ENCODE results near the gene RASGRF1. TPM values are rescaled to one million over a fixed set of nuclear protein-coding genes. Genes with fewer than 3 reads are reported as not detected.

RASGRF1 gene
- total RNA-seq, 1 donor from 2014 or later, result 0.07 TPM

DNA sequence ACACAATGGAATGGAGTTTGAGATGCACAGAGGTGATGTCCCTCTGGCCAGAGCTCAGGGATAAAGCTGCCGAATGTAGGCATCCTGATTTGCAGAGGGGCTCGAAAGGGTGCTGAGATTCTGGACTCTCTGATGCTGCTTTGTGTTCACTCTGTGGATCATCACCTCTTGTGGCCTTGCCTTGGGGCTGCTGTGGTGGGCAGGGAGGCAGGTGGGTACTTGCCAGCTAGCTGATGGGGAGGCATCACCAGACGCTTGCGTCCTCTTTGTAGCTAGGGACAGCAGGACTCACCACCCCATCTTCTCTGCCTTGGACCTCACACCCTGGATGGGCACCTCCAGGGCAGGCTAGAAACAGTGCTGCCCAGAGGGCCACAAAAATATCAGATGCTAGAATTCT is 14.6 kb upstream of the RASGRF1 start:
- peaks cover 4% of the 10 kb centered on the region for H3K9me3 Mint-ChIP-seq
- TF ChIP-seq CTCF (IDR thresholded peaks at IDR 0.05; ENCODE audit: unreplicated experiment), result no peak
- no peak overlapping the region for H3K4me3 Mint-ChIP-seq
- H3K27me3 Mint-ChIP-seq (ENCODE audit: low read depth), result peaks cover 83% of the 10 kb centered on the region
- H3K27ac Mint-ChIP-seq, result no peak overlapping the region
- no peaks in the 10 kb centered on the region for H3K36me3 Mint-ChIP-seq
- no peaks in the 10 kb centered on the region for H3K4me1 Mint-ChIP-seq
- DNase-seq (ENCODE audit: low spot score in 2 of 2, unreplicated experiment in 2 of 2), result no peak

GRCh38 chr15:79102595-79102994 is 12.0 kb upstream of the RASGRF1 start:
- TF ChIP-seq CTCF (IDR thresholded peaks at IDR 0.05; ENCODE audit: unreplicated experiment), result no peak
- Mint-ChIP-seq H3K27ac (no peak overlapping the region), H3K36me3 (no peaks in the 10 kb centered on the region), H3K4me1 (no peaks in the 10 kb centered on the region), H3K4me3 (no peak overlapping the region), H3K27me3 (ENCODE audit: low read depth) (peaks cover 88% of the 10 kb centered on the region), H3K9me3 (no peaks in the 10 kb centered on the region)
- DNase-seq (ENCODE audit: low spot score in 2 of 2, unreplicated experiment in 2 of 2), result peak in 1 of 2 experiments; percentile 9

DNA sequence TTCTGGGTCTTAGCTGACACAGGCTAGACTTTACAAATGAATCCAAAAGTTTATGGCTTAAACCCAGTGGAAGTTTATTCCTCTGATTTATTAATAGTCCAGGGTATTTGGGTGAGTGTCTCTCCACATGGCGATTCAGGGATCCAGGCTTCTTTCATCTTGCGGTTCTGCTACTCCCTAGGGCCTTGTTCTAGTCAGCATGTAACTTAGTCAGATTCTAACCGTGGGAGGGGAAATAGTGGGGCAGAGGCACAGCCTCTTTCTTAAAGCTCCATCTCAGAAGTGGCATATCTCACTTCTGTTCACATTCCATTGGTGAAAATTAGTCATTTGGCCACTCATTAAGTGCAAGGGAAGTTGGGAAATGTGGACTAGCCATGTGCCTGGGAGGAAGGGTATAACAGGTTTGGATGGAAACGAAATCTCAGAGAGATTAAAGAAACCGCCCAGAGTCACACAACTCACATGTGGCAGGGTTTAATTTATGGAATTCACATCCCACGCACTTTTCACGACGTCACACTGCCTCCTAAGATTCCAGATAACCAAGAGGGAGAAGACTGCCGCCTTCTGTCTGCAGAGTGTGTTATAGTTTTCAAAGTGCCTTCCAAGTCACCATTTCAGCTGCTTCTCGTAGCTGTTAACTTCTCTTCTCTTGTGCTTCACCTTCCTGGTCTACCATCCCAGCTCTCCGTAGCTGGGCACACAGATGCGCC is 11.4 kb upstream of the RASGRF1 start:
- DNase-seq (ENCODE audit: low spot score in 2 of 2, unreplicated experiment in 2 of 2), result no peak
- no peak for TF ChIP-seq CTCF (IDR thresholded peaks at IDR 0.05; ENCODE audit: unreplicated experiment)
- no peaks in the 10 kb centered on the region for H3K9me3 Mint-ChIP-seq
- H3K27me3 Mint-ChIP-seq (ENCODE audit: low read depth), result peaks cover 88% of the 10 kb centered on the region
- no peaks in the 10 kb centered on the region for H3K4me1 Mint-ChIP-seq
- no peaks in the 10 kb centered on the region for H3K36me3 Mint-ChIP-seq
- H3K27ac Mint-ChIP-seq, result no peak overlapping the region
- H3K4me3 Mint-ChIP-seq, result no peak overlapping the region

GRCh38 chr15:79099692-79100091 is 9.1 kb upstream of the RASGRF1 start:
- H3K4me1 Mint-ChIP-seq, result no peaks in the 10 kb centered on the region
- peak in 1 of 2 experiments; percentile 26 for DNase-seq (ENCODE audit: low spot score in 2 of 2, unreplicated experiment in 2 of 2)
- no peaks in the 10 kb centered on the region for H3K9me3 Mint-ChIP-seq
- no peak overlapping the region for H3K27ac Mint-ChIP-seq
- TF ChIP-seq CTCF (IDR thresholded peaks at IDR 0.05; ENCODE audit: unreplicated experiment), result no peak
- H3K36me3 Mint-ChIP-seq, result no peaks in the 10 kb centered on the region
- H3K27me3 Mint-ChIP-seq (ENCODE audit: low read depth), result peaks cover 89% of the 10 kb centered on the region
- H3K4me3 Mint-ChIP-seq, result no peak overlapping the region

- Mint-ChIP-seq H3K4me3 (no peak overlapping the region), H3K27me3 (ENCODE audit: low read depth) (peaks cover 94% of the 10 kb centered on the region), H3K27ac (no peak overlapping the region), H3K9me3 (no peaks in the 10 kb centered on the region), H3K4me1 (peaks cover 9% of the 10 kb centered on the region), H3K36me3 (no peaks in the 10 kb centered on the region)
- no peak for TF ChIP-seq CTCF (IDR thresholded peaks at IDR 0.05; ENCODE audit: unreplicated experiment)
- DNase-seq (ENCODE audit: low spot score in 2 of 2, unreplicated experiment in 2 of 2), result peak in 1 of 2 experiments; percentile 33
Observed at GRCh38 chr15:79094611-79095021, 4.0 kb upstream of the RASGRF1 start.

All from mesothelial cell of epicardium (in vitro differentiated cells).